ENCODE measurements around the gene CCDC106.

GRCh38 chr19:55675661-55676354, 27.8 kb downstream of the CCDC106 start:
- TF ChIP-seq CTCF (IDR thresholded peaks at IDR 0.05), result no peak
- no peak for TF ChIP-seq POLR2AphosphoS5 (IDR thresholded peaks at IDR 0.05; ENCODE audit: insufficient read depth in 1 of 2, low read depth in 1 of 2)

Measured in vagina (tissue), 2 donors.